HepG2 (cell line): ENCODE measurements around the gene CCR5AS.

ENCODE experiments used
- ATAC-seq: fragments of 200-7000 bp; cut with Tn5 transposase; 3 replicates; pipeline ENCODE4 v1.9.1; 2020; ENCODE audit warnings: mild to moderate bottlenecking, moderate library complexity
- BruUV-seq: library from RNA; stranded (reverse); fragments of 400-500 nt; replicated peaks from 2 replicates; lab custom pipeline; 2021; lab: Mats Ljungman, UMichigan
- CTCF ChIA-PET: fragments of 300-600 bp; formaldehyde crosslinking; extraction: SDS; loops from one replicate; lab custom pipeline; 2021; ENCODE audit warnings: low total read pairs, inconsistent platforms, low intra/inter-chr PET ratio; lab: Yijun Ruan, JAX
- POLR2A ChIA-PET: fragments of 350-600 bp; sonication (Branson Sonifier 250); formaldehyde crosslinking; loops from one replicate; lab custom pipeline; 2020; ENCODE audit warnings: antibody characterized with exemption, inconsistent platforms; lab: Yijun Ruan, JAX
- DNase-seq: peaks from one replicate; pipeline ENCODE4 v3.0.0-alpha.2; 2015; ENCODE audit warnings: low spot score
- FAIRE-seq: peaks from 3 replicates; lab custom pipeline; 2011; peaks lifted over from hg19 to GRCh38; lab: Jason Lieb, UNC
- H2AFZ ChIP-seq: one replicate; pipeline ENCODE4 v1.6.1; 2011; ENCODE audit warnings: low read length, inconsistent platforms
- H3K27ac ChIP-seq: fragments of 300-600 bp; 3 replicates; pipeline ENCODE4 v1.8.0; 2011; ENCODE audit warnings: mixed run types, mild to moderate bottlenecking, mixed read lengths, low read length, inconsistent platforms; ENCODE audit not compliant: insufficient read depth; ENCODE audit errors: extremely low read length
- H3K27me3 ChIP-seq, 2 experiments: fragments of 200-600 bp in 1 of 2; 2 replicates in 1 of 2; 3 replicates in 1 of 2; pipeline versions ENCODE4 v1.6.0 to v1.8.0; 2011; ENCODE audit warnings: low read length in 2 of 2, mild to moderate bottlenecking in 2 of 2, moderate library complexity in 2 of 2, inconsistent platforms in 1 of 2; ENCODE audit not compliant: insufficient read depth in 2 of 2, control insufficient read depth in 1 of 2
- H3K36me3 ChIP-seq, 2 experiments: fragments of 200-600 bp in 1 of 2; replicated peaks in 1 of 2; 2 replicates in 1 of 2; 3 replicates in 1 of 2; pipeline versions ENCODE4 v1.5.1 to v1.8.0; 2011; ENCODE audit warnings: low read length in 2 of 2, inconsistent platforms in 1 of 2; ENCODE audit not compliant: insufficient read depth in 2 of 2, control insufficient read depth in 1 of 2
- H3K4me1 ChIP-seq: 2 replicates; pipeline ENCODE4 v1.5.1; 2012; ENCODE audit warnings: low read length, inconsistent platforms; ENCODE audit not compliant: insufficient read depth
- H3K4me2 ChIP-seq: 2 replicates; pipeline ENCODE4 v1.6.0; 2011; ENCODE audit warnings: low read depth, low read length, inconsistent platforms
- H3K4me3 ChIP-seq, 3 experiments: fragments of 200-600 bp in 1 of 3; sonication (generic), shearing (Covaris generic) in 1 of 3; replicated peaks in 1 of 3; 2 replicates each; pipeline ENCODE4 v1.5.1; 2011 to 2016; ENCODE audit warnings: low read length in 3 of 3, inconsistent platforms in 2 of 3, low read depth in 2 of 3, mild to moderate bottlenecking in 2 of 3, control low read depth in 1 of 3, mixed read lengths in 1 of 3; ENCODE audit not compliant: insufficient read depth in 1 of 3
- H3K79me2 ChIP-seq: one replicate; pipeline ENCODE4 v1.6.1; 2011; ENCODE audit warnings: low read length, inconsistent platforms; ENCODE audit not compliant: insufficient read depth
- H3K9ac ChIP-seq: 2 replicates; pipeline ENCODE4 v1.6.0; 2011; ENCODE audit warnings: mild to moderate bottlenecking, low read depth, low read length, inconsistent platforms; ENCODE audit not compliant: insufficient read depth
- H3K9me3 ChIP-seq: 2 replicates; pipeline ENCODE4 v1.5.1; 2012; ENCODE audit warnings: mild to moderate bottlenecking, low read length
- H4K20me1 ChIP-seq: 2 replicates; pipeline ENCODE4 v1.6.0; 2011; ENCODE audit warnings: inconsistent platforms, mild to moderate bottlenecking, low read length, moderate library complexity; ENCODE audit not compliant: insufficient read depth
- BRCA1 ChIP-seq: sonication (generic); formaldehyde crosslinking; IDR thresholded peaks from 2 replicates; pipeline ENCODE4 v1.4.0; 2020; ENCODE audit warnings: missing genetic modification reagents
- KDM4B ChIP-seq: sonication (generic); formaldehyde crosslinking; IDR thresholded peaks from 2 replicates; pipeline ENCODE4 v1.4.0; 2020; ENCODE audit warnings: missing genetic modification reagents
- NONO ChIP-seq, 2 experiments: fragments of 450-650 bp in 1 of 2; sonication (generic) in 1 of 2; formaldehyde crosslinking in 1 of 2; IDR thresholded peaks in 1 of 2; conservative IDR thresholded peaks in 1 of 2; 2 replicates each; pipeline versions ENCODE4 v1.6.1 to v1.8.0; 2017 to 2022; ENCODE audit warnings: mild to moderate bottlenecking in 1 of 2, missing genetic modification reagents in 1 of 2, moderate library complexity in 1 of 2
- ZNF205 ChIP-seq: IDR thresholded peaks from 2 replicates; pipeline ENCODE4 v1.6.1; 2018; ENCODE audit warnings: missing biosample characterization, missing genetic modification reagents
- ZNF773 ChIP-seq: sonication (generic); formaldehyde crosslinking; IDR thresholded peaks from 2 replicates; pipeline ENCODE4 v1.4.0; 2020; ENCODE audit warnings: missing genetic modification reagents, borderline replicate concordance
- WGBS: methylation state at CpG from one replicate; pipeline ENCODE4 v1.1.6; 2017; ENCODE audit warnings: low lambda C conversion rate; 5-methylcytosine and 5-hydroxymethylcytosine counted together
- in situ Hi-C: cut with HindIII; loops from 2 replicates; pipeline ENCODE4 v1.10.0; 2017; ENCODE audit warnings: low pct_unique_long_range_greater_than_20kb; ENCODE audit not compliant: extremely low pct_ligation_motif_present
- intact Hi-C: fragments of 100-400 bp; cut with micrococcal nuclease; formaldehyde crosslinking; loops from one replicate; pipeline ENCODE4 v1.10.0; 2022; ENCODE audit not compliant: unreplicated experiment
- TF ChIP-seq, protein P1 (sequence below): sonication (generic); formaldehyde crosslinking; IDR thresholded peaks from 2 replicates; pipeline ENCODE4 v1.5.0; 2020; ENCODE audit warnings: missing genetic modification reagents, mild to moderate bottlenecking, borderline replicate concordance

Gene CCR5AS

DNA sequence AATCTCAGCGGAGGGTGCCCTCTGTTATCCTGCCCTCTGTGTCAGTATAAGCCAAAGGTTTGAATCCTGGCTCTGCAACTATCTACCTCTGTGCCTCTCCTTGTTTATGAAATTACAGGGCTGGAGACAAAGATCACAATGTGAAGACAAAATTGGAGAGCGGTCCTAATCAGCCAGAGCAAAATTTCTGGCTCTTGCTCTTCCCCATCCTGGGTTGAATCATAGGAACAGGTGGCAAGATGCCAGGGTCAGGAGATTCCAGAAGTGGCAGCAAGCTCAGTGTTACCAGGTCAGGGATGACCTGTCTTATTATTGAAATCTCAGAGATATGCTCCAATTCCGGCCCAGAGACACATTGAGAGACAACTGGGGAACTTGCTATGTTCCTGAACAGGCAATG is 55.2 kb downstream of the CCR5AS start (continued):
- TF ChIP-seq NONO (IDR thresholded peaks at IDR 0.05) = no peak
- TF ChIP-seq NONO (CRISPR knock-in tag; conservative IDR thresholded peaks at IDR 0.05) = no peak
- TF ChIP-seq ZNF773 (CRISPR knock-in tag) = no peak

DNA sequence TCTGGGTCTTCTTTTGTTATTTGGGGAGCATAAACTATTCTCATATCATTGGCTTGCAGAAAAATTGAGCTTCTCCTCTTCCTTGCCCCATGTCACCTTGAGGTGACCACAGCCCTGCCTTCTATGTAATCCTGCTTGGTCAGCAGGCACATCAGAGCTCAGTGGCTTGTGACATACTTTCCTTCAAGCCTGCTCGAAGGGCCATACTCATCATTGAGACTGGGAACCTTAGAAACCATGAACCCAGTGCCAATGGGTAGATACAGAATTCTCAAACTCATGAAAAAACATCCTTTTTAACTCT is 56.7 kb downstream of the CCR5AS start:
- no peak for FAIRE-seq

DNA sequence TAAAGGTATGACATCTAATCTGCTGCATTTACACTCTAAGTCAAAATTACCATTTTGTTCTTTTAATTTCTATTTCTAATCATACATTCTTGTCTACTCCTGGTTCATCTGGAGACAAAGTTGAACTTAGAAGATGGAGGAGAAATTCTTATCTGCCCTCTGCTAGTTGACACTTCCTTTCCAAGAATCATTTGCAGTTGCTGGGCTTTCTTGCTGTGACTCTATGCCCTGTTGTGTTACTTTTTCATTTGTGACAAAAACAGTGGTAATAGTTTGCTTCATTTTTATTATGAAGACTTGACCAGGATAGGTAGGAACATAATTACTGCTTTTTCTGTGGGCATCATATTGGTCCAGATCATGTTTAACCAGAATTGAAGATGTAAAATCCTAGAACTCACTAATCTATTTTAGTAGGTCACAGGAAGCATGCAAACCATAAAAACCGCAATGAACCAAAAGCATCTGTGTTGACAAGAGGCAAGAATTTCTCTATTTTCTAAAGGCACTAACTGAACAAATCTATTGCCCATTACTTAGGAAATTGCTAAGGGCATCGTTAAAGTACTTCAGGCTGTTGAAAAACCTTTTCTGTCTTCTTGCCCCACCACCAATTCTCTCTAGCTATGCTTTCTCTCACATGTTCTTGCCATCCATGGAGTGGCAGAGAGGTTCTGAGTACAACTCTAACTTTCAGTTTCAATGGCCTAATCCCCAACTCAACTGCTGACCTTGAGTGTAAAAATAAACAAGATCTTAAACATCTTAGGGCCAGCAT is 57.2 kb downstream of the CCR5AS start:
- Histone ChIP-seq H3K27ac (no peak overlapping the region), H3K9me3 (peaks cover 5% of the 10 kb centered on the region; the same call in 1 of the 2 replicates), H3K79me2 (no peaks in the 10 kb centered on the region), H4K20me1 (no peaks in the 10 kb centered on the region), H3K4me1 (no peaks in the 10 kb centered on the region), H3K4me3 (no peak overlapping the region), H3K36me3 (no peaks in the 10 kb centered on the region), H2AFZ (no peak overlapping the region), H3K9ac (no peak overlapping the region), H3K27me3 (no peaks in the 10 kb centered on the region; a peak in 1 of 5 replicates), H3K4me2 (no peak overlapping the region)
- no TSS peak for BruUV-seq
- FAIRE-seq = no peak
- no peak for ATAC-seq
- in situ Hi-C loops = no loop called here
- no peak for DNase-seq
- WGBS = 0% methylated on average over 2 of the region's 2 CpGs
- ChIA-PET POLR2A (no interaction called here), CTCF (no interaction called here)
- intact Hi-C loops = no loop called here
- TF ChIP-seq, protein P1, sequence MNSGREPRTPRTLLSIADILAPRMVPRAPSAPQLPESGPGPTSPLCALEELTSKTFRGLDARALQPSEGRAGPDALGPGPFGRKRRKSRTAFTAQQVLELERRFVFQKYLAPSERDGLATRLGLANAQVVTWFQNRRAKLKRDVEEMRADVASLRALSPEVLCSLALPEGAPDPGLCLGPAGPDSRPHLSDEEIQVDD (CRISPR knock-in tag) = no peak

More for the DNA sequence above, 56.7 kb downstream of the CCR5AS start:
- BruUV-seq = no TSS peak
- H3K9ac ChIP-seq = no peak overlapping the region
- H3K27ac ChIP-seq = no peak overlapping the region
- 0% methylated on average over 1 of the region's 1 CpG for WGBS
- no peak overlapping the region for H2AFZ ChIP-seq
- H3K4me2 ChIP-seq = no peak overlapping the region
- no peaks in the 10 kb centered on the region for H3K36me3 ChIP-seq
- H3K4me3 ChIP-seq = no peak overlapping the region
- in situ Hi-C loops = no loop called here
- ATAC-seq (no peak), DNase-seq (no peak)
- no peaks in the 10 kb centered on the region for H3K79me2 ChIP-seq
- peaks cover 5% of the 10 kb centered on the region; the same call in 1 of the 2 replicates for H3K9me3 ChIP-seq
- TF ChIP-seq KDM4B (CRISPR knock-in tag) (no peak), ZNF205 (CRISPR knock-in tag) (no peak), BRCA1 (CRISPR knock-in tag) (no peak)
- CTCF ChIA-PET = no interaction called here
- intact Hi-C loops = no loop called here
- POLR2A ChIA-PET = no interaction called here
- H4K20me1 ChIP-seq = no peaks in the 10 kb centered on the region
- H3K4me1 ChIP-seq = no peaks in the 10 kb centered on the region
- no peaks in the 10 kb centered on the region; a peak in 1 of 5 replicates for H3K27me3 ChIP-seq
